GM13976 (cell line): ENCODE measurements around the gene RBM20.

ENCODE experiments used
- DNase-seq: peaks from one replicate; pipeline ENCODE4 v3.0.0; 2012; ENCODE audit warnings: low spot score
- in situ Hi-C: fragments of 300-500 bp; cut with MboI; formaldehyde crosslinking; loops from one replicate; pipeline ENCODE4 v1.12.0; 2022; ENCODE audit warnings: low sequenced_read_pairs, mixed read lengths, inconsistent platforms; ENCODE audit not compliant: unreplicated experiment
- TF ChIP-seq, protein P1 (sequence below): IDR thresholded peaks from 2 replicates; pipeline ENCODE4 v1.5.1; 2012; ENCODE audit warnings: borderline replicate concordance, mild to moderate bottlenecking; ENCODE audit not compliant: insufficient read depth; ENCODE audit errors: extremely low read depth, missing control alignments, control extremely low read depth

Gene RBM20

DNA sequence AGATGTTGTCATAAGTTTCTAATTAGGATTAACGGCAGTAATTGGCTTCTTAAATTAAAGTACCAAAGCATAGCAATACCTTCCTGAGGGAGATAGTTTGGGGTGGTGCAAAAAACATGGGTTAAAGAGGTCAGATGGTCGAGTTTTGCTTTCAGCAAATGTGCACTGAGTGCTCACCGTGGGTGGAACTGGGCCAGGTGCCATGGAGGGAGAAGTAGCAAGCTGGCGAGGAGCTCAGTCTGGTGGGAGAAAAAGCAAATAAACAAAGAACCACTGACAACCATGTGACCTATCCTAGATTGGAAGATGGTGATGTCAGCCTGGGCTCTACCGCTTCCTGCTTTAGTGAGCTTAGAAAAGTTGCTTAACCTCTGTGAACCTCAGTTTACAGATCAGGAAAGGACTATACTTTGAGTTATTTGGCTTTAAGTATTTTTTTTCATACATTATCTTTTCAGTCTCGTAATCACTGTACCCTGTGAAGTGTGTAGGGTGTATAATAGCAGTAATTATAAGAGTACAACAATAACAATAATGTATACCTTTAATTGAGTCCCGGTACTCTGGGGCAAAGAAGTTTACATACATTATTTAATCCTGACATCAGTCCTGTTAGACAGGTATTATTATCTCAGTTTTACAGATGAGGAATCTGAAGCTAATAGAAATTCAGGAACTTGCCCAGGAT lies 158.6 kb downstream of the RBM20 start:
- in situ Hi-C loops = no loop called here
- peak; percentile 52 for DNase-seq
- TF ChIP-seq, protein P1, sequence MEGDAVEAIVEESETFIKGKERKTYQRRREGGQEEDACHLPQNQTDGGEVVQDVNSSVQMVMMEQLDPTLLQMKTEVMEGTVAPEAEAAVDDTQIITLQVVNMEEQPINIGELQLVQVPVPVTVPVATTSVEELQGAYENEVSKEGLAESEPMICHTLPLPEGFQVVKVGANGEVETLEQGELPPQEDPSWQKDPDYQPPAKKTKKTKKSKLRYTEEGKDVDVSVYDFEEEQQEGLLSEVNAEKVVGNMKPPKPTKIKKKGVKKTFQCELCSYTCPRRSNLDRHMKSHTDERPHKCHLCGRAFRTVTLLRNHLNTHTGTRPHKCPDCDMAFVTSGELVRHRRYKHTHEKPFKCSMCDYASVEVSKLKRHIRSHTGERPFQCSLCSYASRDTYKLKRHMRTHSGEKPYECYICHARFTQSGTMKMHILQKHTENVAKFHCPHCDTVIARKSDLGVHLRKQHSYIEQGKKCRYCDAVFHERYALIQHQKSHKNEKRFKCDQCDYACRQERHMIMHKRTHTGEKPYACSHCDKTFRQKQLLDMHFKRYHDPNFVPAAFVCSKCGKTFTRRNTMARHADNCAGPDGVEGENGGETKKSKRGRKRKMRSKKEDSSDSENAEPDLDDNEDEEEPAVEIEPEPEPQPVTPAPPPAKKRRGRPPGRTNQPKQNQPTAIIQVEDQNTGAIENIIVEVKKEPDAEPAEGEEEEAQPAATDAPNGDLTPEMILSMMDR = no peak

DNA sequence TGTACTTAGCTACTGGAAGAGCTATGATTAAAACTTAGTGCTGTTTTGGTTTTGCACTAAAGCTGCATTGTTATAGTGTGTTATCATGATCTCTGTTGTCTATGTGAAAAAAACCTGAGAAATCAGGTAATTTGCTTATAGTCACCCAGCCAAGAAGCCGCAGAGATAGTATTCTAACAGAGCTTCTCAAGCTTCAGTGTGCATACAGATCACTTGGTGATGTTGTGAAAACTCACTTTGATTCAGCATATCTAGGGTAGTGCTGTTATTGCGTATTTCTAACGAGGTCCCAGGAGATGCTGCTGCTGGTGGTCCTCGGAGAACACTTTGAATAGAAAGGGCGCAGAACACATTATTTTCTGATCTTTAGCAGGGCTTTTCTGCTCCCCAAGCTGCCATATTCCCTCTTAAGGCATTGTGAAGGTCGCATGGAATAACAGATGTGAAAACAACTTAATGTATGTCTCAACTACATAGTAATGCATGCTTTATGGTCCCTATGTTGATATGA lies 159.2 kb downstream of the RBM20 start:
- in situ Hi-C loops = no loop called here
- TF ChIP-seq, protein P1 = no peak
- peak; percentile 48 for DNase-seq

GRCh38 chr10:110803830-110804338 lies 159.7 kb downstream of the RBM20 start:
- DNase-seq = peak; percentile 56
- in situ Hi-C loops = no loop called here
- TF ChIP-seq, protein P1 = peak; percentile 78

DNA sequence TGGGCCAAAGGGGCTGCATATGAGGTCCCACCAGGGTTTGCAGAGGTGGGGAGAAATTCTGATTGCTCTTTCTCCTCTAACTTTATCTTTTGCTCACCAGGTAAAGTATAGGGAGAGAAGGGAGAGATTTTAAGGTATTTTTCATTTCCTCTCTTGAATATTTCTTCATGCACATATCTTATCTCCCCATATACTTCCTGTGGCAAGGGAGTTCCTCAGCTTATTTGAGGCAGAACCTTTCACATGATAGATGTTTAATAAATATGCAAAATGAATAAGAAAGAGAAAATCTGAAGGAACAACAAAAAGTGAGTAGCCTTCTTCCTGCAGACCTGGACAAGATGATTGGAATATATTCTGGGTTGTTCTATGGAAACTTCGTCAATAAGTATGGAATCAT lies 160.2 kb downstream of the RBM20 start:
- no peak for DNase-seq
- TF ChIP-seq, protein P1 = no peak
- in situ Hi-C loops = no loop called here

GRCh38 chr10:110805292-110805691 lies 161.2 kb downstream of the RBM20 start:
- in situ Hi-C loops = no loop called here
- no peak for DNase-seq
- TF ChIP-seq, protein P1 = no peak

DNA sequence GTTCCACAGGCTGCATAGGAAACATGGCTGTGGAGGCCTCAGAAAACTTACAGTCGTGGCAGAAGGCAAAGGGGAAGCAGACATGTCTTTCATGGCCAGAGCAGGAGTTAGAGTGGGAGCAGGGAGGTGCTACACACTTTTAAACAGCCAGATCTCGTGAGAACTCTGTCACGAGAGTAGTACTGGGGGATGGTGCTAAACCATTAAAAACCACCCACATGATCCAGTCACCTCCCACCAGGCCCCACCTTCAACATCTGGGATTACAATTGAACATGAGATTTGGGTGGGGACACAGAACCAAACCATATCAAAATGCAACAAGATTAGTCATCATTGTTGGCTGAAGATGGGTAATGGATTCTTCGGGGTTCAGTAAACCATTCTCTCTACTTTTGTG lies 162.2 kb downstream of the RBM20 start:
- in situ Hi-C loops = no loop called here

More for the DNA sequence above, 162.2 kb downstream of the RBM20 start:
- TF ChIP-seq, protein P1 = no peak
- no peak for DNase-seq
